NCI-H1048 (cell line): ENCODE data around the gene PTPRZ1.

Experiments used
- DNase-seq: peaks from one replicate; lab custom pipeline; 2025; lab: John Stamatoyannopoulos, UW

The PTPRZ1 gene

DNA sequence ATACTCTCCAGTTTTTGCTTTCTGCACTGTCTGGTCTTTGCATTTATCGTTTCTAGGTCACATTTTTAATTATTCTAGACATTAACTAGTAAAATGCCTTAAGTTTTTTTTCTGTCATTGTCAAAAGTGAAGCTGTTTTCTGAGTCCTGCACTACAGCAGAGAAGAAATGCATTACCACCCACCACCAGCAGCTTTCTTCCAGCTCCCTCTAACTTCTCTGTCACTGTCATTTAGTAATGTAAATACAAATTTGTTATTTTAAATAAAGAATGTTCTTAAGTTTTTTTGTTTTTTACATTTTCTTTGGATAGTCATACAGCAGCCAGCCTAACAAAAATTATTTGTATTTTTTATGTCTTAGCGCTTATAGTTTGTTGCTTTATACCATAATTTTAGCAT is 18.8 kb downstream of the PTPRZ1 start:
- DNase-seq, result no peak

DNA sequence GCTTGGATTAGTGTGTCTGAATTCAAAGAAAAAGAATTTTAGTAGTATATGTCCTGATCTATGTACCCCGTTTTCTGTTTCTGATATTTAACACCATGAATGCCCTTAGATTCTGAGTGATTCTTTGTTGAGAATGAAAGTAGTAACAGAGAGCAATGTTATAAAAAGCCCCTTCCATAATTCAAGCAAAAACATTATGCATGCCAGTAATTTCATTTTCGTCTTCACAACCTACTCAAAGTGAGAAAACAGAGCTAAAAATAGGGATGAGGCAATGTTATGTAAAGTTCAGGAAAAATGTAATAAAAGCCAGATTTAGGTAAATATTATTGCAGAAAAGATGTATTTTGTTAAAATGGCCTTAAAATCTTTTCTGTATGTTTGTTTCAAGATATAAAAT is 28.1 kb downstream of the PTPRZ1 start:
- no peak for DNase-seq

- DNase-seq, result no peak
These were observed 31.2 kb downstream of the PTPRZ1 start for GRCh38 chr7:121904120-121904519.

DNA sequence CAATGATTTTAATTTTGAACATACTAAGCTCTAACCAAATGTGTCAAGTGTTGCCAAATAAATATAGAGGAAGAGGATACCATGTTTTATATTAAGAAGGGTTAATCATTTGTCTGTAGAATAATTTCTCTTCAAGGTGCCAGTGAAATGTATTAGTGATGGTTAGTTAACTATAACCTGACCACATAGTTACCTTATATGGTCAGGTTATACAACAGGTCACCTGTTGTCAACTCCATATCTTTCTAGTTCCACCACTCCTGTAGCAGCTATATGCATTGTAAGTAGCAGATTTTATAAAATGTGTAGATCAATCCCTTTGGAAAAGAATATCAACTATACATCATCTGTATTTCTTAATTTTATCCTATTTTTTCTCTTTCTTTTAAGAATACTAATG is 35.1 kb downstream of the PTPRZ1 start:
- DNase-seq, result no peak

DNA sequence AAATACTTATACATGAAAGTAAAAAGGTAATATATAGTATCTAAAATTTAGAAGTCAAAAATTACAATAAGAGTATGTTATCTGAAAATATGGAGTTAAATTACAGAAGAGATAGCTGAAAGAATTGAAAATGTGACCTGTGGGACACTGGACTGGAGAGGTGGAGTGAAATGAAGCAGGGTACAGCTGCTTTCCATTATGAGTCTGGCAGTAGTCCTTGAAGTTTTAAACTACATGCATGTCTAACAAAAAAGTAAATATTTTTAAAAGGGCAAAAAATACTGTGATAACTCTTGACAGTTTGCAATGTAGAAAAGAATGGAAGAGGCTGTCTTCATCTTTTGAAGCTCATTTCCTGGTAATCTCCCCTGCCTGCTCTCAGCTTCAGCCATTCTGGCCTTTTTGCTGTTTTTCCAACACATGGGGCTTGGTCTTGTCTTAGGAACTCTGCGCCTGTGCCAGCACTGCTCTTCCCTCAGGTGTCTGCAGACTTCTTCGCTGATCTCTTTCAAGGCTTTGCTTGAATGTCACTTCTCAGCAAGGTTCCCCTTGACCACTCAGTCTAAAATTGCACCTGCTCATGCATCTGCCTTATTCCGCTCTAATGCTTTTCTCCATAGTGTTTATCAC is 36.9 kb downstream of the PTPRZ1 start:
- DNase-seq, result no peak

DNA sequence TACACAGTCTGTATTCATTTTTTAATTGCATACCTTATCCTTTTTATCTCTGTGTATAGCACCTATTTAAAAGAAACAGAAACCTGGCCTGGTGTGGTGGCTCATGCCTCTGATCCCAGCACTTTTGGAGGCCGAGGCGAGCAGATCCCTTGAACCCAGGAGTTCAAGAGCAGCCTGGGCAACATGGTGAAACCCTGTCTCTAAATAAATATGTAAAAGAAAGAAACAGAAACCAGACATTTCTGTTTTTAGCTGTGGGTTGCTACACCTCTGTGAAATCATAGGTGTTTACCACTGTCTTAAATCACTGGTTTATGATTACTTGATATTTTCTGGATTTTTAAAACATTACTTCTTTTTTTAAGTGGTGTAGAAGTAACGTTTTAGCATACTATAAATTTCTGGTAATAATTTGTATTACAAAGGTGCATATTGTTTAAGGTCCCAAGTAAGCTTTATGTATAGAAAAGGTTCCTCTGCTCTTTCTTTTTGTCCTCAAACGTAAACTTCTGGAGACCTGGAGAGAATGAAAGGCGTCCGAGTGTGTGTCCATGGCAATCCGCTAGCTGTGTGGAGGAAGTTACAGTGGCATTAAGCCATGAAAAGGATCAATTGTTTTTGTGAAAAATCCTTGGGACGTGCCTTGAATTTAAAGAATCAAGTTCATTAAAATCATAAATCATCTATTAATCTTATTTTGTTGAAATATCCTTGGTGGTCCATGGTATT is 41.1 kb downstream of the PTPRZ1 start:
- no peak for DNase-seq

- no peak for DNase-seq
These were observed 41.8 kb downstream of the PTPRZ1 start for GRCh38 chr7:121914676-121915279.

GRCh38 chr7:121916211-121916610 is 43.2 kb downstream of the PTPRZ1 start:
- no peak for DNase-seq

DNA sequence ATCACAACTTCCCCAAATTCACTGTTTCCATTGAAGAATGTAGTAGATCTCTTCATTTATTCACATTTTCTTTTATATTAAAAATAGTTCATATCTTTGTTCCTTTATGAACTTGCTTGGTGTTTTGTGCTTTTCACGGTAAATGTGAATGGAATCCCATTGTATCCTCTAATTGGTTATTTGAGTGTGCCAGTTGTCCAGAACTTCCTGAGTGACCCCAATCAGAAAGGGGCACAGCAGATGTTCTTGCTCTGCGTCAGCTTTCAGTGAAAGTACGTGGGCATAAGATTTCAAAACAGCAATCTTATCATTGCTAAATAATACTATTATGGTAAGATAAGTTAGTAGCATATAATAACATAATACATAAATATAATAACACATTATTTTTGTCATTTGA is 47.0 kb downstream of the PTPRZ1 start:
- DNase-seq, result no peak

GRCh38 chr7:121924269-121925186 is 51.6 kb downstream of the PTPRZ1 start:
- DNase-seq, result no peak

DNA sequence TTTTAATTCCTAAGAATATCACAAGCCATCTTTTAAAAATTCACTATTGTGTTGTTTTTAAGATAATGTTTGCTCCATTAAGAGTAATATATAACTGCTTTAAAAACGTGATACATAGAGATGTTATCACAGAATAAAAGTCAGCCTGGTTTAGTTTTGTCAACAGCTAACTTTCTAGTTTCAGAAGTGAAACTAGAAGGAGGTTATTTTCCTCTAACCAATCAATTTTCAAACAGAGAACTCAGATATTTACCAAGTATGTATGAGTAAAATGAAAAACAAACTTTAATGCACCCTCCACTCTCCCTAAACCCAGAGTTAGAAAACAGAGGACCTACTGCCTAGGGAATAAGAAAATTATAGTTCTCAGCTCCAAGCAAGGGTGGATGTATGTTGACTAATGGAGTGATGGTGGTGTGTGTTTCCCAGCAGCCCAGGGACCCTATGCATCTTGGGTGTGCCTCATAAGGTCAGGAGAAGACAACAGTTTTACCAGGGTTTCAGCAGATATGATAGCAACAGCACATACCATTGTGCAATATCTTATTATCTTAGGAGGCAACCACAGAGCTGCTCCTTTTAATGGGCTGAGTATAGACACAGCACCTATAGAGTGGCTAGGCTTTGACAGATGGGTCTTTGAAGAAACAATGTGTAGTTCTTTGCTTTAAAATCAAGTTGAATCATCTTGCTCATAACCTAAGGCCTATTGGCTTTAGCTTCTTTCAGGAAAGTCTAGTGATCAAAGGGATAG is 58.4 kb downstream of the PTPRZ1 start:
- DNase-seq, result no peak

DNA sequence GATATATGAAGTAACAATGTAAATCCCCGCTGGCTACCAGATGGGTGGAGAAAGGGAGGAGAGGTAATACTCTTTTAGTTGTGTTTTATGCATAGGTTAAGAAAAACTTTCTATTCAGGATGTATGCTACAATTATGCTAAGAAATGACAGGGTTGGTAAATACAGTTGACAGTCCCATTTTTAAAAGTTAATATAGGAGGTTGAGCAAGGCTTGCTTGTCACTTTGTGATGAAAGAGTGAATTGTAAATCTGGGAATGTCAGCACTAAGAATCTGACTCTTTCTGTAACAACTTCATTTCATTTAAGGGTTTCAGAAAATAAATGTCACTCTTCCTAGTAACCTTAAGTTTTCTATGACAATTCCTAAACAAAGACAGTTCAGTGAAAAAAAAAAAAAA is 59.8 kb downstream of the PTPRZ1 start:
- no peak for DNase-seq

- DNase-seq, result no peak
These were observed 64.1 kb downstream of the PTPRZ1 start for GRCh38 chr7:121936951-121937623.

- DNase-seq, result no peak
These were observed 65.6 kb downstream of the PTPRZ1 start for GRCh38 chr7:121938429-121938996.

GRCh38 chr7:121940918-121941317 is 68.0 kb downstream of the PTPRZ1 start:
- DNase-seq, result no peak

DNA sequence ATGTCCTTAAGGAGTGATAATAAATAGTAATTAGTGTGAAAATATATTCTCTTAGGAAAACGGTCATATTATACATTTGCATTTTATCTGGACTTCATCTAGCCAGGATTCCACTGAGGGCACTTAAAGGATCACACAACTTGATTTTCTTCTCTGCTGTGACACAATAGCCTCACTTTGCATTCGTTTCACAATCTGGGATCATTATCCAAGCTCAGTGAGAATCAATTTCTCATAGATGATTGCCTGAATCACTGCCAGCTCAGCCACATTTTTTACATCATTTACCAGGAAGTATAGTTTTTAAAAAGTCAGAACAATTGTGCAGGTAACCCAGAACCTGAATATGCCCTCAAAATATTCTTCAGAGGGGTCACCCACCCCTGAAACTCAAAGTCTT is 68.9 kb downstream of the PTPRZ1 start:
- no peak for DNase-seq

GRCh38 chr7:121945066-121945465 is 72.1 kb downstream of the PTPRZ1 start:
- no peak for DNase-seq

- no peak for DNase-seq
These were observed 72.7 kb downstream of the PTPRZ1 start for GRCh38 chr7:121945480-121946236.

GRCh38 chr7:121953164-121953563 is 80.2 kb downstream of the PTPRZ1 start:
- DNase-seq, result no peak

GRCh38 chr7:121953601-121954000 is 80.6 kb downstream of the PTPRZ1 start:
- no peak for DNase-seq
